ENCODE results near the gene LPAR2. TPM values are rescaled to one million over a fixed set of nuclear protein-coding genes. Genes with fewer than 3 reads are reported as not detected.

The LPAR2 gene
- 8.1 to 9.5 TPM (median 8.2 TPM) in 3 replicates for total RNA-seq
- long read RNA-seq, partial matches to known transcripts = 3 of 6 reads
- long read RNA-seq, other reads (novel, unspliced or antisense) = 2 of 6 reads

GRCh38 chr19:19627621-19628500 lies at the start of gene LPAR2:
LPAR2 (minus strand) TSS chr19:19628220; CDS start chr19:19627275, 945 bp downstream.
- H3K27ac Mint-ChIP-seq (ENCODE audit: unreplicated experiment) = peak within 1 kb of the TSS; percentile 41
- no peak for TF ChIP-seq CTCF (IDR thresholded peaks at IDR 0.05)
- DNase-seq (ENCODE audit: low spot score) = no peak
- peak within 1 kb of the TSS; percentile 72 for H3K4me3 Mint-ChIP-seq (ENCODE audit: unreplicated experiment)
- peaks cover 1% of the 10 kb centered on the region for H3K36me3 Mint-ChIP-seq (ENCODE audit: low read depth)
- no peaks in the 10 kb centered on the region for H3K9me3 Mint-ChIP-seq (ENCODE audit: low read depth)
- no peaks in the 10 kb centered on the region for H3K27me3 Mint-ChIP-seq (ENCODE audit: low read depth)
- H3K4me1 Mint-ChIP-seq (ENCODE audit: low read depth) = peaks cover 13% of the 10 kb centered on the region

- no peak for TF ChIP-seq CTCF (IDR thresholded peaks at IDR 0.05)
Measured at GRCh38 chr19:19677579-19677978, 49.6 kb upstream of the LPAR2 start.

GRCh38 chr19:19674315-19674714 lies 46.3 kb upstream of the LPAR2 start:
- H3K27me3 Mint-ChIP-seq (ENCODE audit: low read depth) = no peaks in the 10 kb centered on the region
- TF ChIP-seq CTCF (IDR thresholded peaks at IDR 0.05) = no peak
- peaks cover 32% of the 10 kb centered on the region for H3K9me3 Mint-ChIP-seq (ENCODE audit: low read depth)
- peaks cover 38% of the 10 kb centered on the region for H3K36me3 Mint-ChIP-seq (ENCODE audit: low read depth)
- H3K4me3 Mint-ChIP-seq (ENCODE audit: unreplicated experiment) = no peak overlapping the region
- DNase-seq (ENCODE audit: low spot score) = peak; percentile 15
- peaks cover 8% of the 10 kb centered on the region for H3K4me1 Mint-ChIP-seq (ENCODE audit: low read depth)
- no peak overlapping the region for H3K27ac Mint-ChIP-seq (ENCODE audit: unreplicated experiment)

More at GRCh38 chr19:19677579-19677978, 49.6 kb upstream of the LPAR2 start:
- no peak overlapping the region for H3K27ac Mint-ChIP-seq (ENCODE audit: unreplicated experiment)
- H3K27me3 Mint-ChIP-seq (ENCODE audit: low read depth) = no peaks in the 10 kb centered on the region
- peaks cover 51% of the 10 kb centered on the region for H3K9me3 Mint-ChIP-seq (ENCODE audit: low read depth)
- no peaks in the 10 kb centered on the region for H3K4me1 Mint-ChIP-seq (ENCODE audit: low read depth)
- DNase-seq (ENCODE audit: low spot score) = no peak
- H3K4me3 Mint-ChIP-seq (ENCODE audit: unreplicated experiment) = no peak overlapping the region
- peaks cover 55% of the 10 kb centered on the region for H3K36me3 Mint-ChIP-seq (ENCODE audit: low read depth)

- no peaks in the 10 kb centered on the region for H3K27me3 Mint-ChIP-seq (ENCODE audit: low read depth)
- no peak for TF ChIP-seq CTCF (IDR thresholded peaks at IDR 0.05)
- H3K36me3 Mint-ChIP-seq (ENCODE audit: low read depth) = peaks cover 24% of the 10 kb centered on the region
- no peak for DNase-seq (ENCODE audit: low spot score)
- H3K27ac Mint-ChIP-seq (ENCODE audit: unreplicated experiment) = no peak overlapping the region
- H3K4me1 Mint-ChIP-seq (ENCODE audit: low read depth) = peaks cover 14% of the 10 kb centered on the region
- H3K9me3 Mint-ChIP-seq (ENCODE audit: low read depth) = peaks cover 21% of the 10 kb centered on the region
- H3K4me3 Mint-ChIP-seq (ENCODE audit: unreplicated experiment) = no peak overlapping the region
Measured at GRCh38 chr19:19672816-19673215, 44.8 kb upstream of the LPAR2 start.

- Mint-ChIP-seq H3K9me3 (ENCODE audit: low read depth) (peaks cover 4% of the 10 kb centered on the region), H3K4me3 (ENCODE audit: unreplicated experiment) (peak overlapping the region; percentile 87), H3K27ac (ENCODE audit: unreplicated experiment) (no peak overlapping the region), H3K27me3 (ENCODE audit: low read depth) (no peaks in the 10 kb centered on the region), H3K36me3 (ENCODE audit: low read depth) (peaks cover 7% of the 10 kb centered on the region), H3K4me1 (ENCODE audit: low read depth) (peaks cover 14% of the 10 kb centered on the region)
- no peak for TF ChIP-seq CTCF (IDR thresholded peaks at IDR 0.05)
- DNase-seq (ENCODE audit: low spot score) = no peak
Measured at GRCh38 chr19:19670070-19670551, 42.1 kb upstream of the LPAR2 start.

All from chondrocyte (in vitro differentiated cells).